SK-N-DZ (cell line): ENCODE results near the gene BTRC. TPM values are rescaled to one million over a fixed set of nuclear protein-coding genes. Genes with fewer than 3 reads are reported as not detected.
"Not testable (repeated sequence)": the region's sequence is repeated elsewhere in the genome, so short reads cannot be mapped to it uniquely, and the experiment has no call there.

ENCODE experiments used
- DNase-seq: peaks from one replicate; pipeline ENCODE4 v3.0.0-alpha.2; 2015; ENCODE audit warnings: low spot score
- polyA plus RNA-seq, 2 experiments: library from polyadenylated mRNA; depleted of rRNA; stranded (reverse); fragments of >200 nt; gene quantifications; 2 replicates each; pipeline ENCODE4 v1.2.3, GENCODE V29; 2014

BTRC gene
- polyA plus RNA-seq (2014; cell fraction: cytosol; rRNA removed), result 8.8 and 9.5 TPM in 2 replicates
- 5.6 and 6.8 TPM in 2 replicates for polyA plus RNA-seq (2014; cell fraction: nucleus; rRNA removed)

DNA sequence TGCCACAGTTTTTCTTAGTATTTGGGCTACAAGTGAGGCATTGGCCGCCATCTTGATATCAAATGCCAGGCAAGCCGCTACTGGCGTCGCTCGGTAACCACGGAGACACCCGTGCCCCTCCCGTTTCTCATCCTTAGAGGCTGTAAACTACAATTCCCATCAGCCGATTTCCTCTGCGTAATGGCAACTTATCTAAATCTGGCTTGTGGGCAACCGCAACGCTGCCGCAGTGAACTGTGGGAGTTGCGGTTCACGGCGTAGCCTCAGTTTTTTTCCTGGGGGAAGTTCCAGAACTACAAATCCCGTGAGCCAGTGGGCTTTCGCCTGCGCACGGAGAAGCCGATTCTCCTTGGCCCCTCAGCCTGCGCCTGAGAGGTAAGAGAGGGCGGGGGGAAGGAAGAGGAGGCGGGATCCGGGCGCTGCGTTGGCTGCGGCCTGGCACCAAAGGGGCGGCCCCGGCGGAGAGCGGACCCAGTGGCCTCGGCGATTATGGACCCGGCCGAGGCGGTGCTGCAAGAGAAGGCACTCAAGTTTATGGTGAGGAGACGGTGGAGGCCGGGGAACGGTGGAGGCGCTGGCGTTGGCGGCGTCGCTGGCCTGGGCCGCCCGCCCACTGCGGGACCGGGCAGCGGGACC, at the start of gene BTRC:
Gene BTRC (plus strand): TSS at position 474 of the 636 bp plus-strand sequence. CDS start 16 bp downstream, at position 490.
- peak; percentile 100 for DNase-seq

DNA sequence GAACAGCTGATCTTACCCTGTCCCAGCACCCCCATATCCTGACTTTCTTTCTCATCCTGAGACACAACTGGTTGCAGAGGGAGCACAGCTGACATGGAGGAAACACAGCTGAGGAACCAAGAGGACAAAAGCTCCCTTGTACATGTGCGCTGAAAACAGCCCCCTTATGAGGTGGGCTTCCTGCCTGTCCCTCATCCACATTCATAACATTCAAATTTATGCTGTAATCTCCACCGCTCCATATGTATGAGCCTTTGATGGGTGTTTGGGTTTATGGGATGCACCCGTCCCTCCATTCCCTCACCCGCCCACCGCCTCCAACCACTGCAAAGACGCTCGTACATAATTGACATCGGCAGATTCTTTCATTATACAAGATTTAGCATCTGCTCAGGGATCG, 49.6 kb upstream of the BTRC start:
- no peak for DNase-seq

DNA sequence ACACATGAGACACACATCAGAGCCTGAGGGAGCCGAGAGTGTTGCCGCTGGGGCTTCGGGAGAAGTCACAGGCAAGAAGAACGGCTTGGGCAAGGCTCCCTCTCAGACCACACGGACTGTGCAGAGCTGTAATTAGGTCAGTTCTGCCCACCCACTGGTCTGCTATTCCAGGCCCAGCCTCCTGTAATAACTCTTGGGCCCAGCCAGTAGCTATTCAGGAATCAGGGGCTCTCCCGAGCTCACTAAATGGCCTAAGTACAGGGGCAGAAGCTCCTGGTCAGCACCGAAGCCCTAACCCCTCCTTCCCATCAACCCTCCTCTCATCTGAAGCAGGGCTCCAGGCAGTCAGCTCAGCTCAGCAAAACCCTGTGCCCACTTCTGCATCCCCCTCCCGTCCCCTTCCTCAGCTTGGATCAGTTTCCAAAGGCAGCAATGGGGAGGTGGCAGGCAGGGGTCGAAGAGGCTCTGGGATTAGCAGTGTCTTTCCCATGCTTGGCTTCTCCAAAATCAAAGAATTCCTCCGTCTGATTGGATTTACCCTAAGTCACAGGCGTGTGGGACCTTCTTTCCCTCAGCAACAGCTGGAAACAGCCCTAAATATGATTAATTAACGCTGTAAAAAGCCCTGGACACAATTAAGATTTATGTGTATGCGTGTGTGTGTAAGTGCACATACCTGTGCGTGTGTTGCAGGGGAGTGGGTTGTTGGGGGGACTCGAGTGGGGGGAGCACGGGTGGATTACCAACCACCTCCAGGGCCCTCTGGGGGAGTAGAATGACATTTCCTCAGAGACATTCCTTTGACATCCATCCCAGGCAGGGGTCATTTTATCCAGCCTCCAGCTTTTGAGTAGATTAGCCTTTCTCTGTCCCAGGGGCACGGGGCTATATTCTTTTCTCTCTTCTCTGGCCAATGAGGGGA, 48.4 kb upstream of the BTRC start:
- DNase-seq, result peak; percentile 53

DNA sequence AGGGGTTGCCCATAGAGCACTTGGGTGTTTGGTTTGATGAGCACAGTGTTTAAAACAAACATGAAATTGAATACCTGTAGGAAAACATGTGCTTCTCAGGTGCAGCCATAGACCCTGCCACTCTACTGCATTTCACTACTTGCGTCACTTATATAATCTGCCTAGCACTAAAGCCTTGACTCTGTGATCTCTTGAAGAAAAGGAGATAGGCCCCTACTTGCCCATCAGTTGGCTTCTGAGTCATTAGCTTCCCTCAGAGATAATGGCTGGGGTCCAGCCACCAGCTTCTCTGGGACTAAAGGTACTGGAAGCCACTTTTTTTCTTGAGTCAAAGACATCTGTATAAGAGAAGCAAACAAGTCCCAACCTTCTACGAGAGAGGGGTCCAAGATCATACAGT, 45.9 kb upstream of the BTRC start:
- DNase-seq, result no peak

DNA sequence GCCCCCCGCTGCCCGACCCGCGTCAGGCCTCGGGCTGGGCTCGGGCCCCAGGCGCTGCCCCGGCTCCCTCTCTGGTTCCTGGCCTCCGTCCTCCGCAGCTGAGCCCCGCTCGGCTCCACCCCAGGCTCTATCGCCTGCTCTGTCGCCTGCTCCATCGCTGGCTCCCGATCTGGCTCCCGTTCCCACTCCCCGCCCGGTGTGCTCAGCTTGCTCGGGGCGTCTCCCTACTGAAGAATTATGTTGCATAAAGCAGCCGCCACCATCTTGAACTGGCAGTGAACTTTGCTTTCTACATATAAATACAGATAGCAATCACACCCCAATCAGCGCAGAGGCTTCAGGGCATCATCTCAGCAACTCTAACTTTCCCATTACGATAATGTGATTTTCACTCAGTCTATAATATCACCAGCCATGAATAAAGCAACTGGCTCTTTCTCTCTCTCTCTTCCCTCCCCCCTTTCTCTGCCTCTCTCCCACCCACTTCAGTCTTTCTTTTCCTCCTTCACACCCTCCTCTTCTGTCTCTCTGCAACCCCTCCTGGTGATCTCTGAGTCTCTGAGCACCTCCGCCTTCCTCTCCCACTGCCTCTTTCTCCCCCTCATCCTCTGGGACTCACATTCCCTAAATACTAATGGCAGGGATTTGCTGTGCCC, 43.3 kb upstream of the BTRC start:
- DNase-seq, result peak; percentile 61

DNA sequence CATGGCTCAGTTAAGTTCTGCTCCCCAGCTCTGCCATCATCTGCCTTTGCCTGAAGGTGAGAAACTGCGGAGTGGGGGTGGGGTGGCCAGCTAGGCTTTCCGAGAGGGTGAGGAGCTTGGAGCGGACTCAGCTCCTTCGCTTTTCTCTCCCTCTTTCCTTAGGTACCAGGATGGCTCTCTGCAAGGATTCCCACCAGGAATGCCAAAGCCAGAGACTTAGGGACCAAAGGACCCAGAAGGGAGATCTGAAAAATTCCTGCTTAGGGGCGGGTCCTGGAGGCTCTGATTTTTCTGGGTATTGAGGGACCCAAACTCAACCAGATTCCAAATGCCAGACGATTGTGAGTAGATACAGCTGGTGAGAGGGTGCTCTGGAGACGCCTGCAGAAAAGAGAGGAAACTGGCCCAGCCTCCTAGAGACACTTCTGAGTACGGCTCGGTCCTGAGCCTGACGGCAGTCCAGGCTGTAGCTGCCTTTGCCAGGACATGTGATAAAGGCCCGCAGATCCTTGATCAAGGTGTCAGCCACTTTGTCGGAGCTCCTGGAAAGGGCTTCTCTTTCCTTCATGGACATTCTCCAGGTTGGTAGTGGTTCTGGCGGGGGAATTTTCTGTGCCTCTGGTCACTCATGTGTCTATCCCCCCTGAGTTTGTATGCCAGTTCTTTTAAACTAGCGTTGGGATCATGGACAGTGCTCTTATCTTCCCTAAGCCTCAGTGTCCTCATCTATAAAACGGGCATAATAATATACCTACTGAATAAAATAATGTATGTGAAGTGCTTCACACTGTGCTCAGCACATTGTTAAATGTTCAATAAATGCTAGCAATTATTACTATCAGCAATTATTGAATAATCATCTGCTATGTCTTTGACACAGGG, 42.5 kb upstream of the BTRC start:
- peak; percentile 57 for DNase-seq

DNA sequence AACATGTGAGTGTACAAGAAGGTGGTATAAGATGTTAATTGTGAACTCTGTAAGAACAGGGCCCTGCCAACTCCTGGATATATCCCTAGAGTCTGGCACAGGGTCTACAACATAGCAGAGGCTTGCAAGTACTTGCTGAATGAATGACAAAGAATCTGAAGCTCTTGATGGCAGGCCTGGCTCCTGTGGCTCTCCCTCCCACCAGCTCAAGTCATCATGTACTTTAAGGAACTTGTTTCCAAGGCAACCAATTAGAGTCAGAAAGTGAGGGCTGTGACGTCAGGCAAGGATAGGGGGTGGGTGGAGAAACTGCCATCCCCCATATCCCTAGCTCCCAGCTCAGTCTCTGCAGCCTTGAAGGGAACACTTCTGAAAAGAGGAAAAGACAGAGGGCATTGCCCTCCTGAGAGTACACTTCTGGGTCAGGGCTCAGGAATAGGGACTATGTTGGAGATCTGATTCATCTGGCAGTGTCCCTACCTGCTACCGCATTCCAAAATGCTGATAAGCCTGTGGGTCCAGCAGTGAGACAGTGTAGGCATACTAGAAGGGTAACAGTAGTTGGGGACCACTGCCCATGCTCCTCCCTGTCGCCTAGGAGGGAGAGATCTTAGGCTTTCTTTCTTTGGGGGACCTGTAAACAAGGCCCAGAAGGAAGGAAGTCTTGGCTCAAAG, 34.6 kb upstream of the BTRC start:
- DNase-seq, result peak; percentile 55

DNA sequence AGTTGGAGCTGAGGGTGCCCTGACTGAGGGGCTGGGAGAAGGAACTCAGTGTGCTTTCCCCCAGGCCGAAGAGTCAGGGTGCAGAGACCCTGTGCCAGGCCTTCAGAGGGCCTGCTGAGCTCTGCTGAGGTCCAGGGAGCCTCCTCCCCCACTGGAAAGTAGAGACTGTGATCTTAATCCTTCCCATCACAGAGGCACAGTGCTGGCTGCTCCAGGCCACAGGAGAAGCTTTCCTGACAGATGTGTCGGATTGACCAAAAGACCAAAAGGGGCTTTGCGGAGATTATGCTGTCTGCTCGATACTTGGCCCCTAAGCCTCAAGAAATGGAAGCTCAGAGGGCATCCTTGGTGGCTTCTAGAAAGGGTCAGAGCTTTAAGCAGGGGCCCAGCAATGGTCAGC, 32.9 kb upstream of the BTRC start:
- DNase-seq, result no peak

DNA sequence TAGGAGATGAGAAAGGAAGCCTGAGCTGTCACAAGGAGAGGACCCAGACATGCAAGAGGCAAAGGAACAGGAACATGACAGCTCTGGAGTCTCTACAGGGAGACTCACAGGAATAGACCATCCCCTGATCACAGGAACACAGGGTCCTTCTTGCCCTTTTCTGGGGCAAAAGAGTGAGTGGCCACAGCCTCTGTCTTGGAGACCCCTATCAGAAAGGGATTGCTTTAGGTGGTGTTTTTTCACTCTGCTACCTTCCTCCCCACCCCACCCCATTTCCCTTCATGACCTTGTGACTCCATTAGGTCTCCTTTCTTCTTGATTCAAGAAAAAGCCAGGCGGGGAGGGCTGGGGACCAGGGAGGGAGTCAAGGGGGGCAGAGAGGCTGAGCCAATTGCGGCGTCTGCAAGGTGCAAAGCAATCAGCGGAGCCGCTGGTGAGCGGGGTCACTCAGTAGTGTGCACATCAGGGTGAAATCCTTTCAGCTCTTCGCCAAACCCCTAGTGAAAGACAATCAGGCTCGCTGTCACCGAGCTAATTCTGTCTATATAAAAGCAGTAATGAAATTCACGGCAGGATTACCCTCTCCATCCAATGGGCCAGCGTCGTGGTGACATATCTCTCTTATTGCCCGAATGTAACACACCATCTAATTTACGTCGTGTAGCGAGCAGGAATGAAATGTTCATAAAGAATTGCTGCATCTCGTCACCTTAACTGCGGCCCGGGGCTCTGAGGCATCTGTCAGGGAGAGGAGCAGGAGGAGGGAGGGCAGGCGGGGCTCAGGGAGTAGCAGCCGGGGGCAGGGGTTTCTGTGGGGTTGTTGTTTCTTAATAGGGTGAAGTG, 31.5 kb upstream of the BTRC start:
- no peak for DNase-seq

DNA sequence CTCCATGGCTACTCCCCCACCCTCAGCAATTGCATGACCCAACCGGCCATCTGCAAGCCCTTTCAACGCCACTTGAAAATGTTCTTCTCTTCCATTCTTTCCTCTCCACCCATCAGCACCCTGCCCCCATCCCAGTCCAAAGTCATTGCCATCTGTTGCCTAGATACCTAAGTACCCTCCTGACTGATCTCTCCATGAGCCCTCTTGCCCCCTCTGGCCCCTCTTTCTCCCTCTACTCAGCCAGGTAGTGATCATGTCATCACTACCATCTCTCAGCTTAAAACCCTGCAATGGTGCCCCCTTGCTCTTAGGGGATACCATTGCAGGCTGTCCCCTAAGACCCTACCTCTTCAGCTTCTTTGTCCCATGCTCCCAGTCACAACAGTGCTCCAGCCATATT, 30.5 kb upstream of the BTRC start:
- no peak for DNase-seq

DNA sequence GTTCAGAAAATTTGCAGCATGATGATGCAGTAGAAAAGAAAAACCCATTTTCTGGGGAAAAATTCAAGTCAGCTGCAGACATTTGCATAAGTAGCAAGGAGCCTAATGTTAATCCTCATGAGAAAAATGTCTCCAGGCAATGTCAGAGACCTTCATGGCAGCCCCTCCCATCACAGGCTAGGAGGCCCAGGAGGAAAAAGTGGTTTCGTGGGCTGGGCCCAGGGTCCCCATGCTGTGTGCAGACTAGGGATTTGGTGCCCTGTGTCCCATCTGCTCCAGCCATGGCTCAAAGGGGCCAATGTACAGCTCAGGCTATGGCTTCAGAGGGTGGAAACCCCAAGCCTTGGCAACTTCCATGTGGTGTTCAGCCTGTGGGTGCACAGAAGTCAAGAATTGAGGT, 26.5 kb upstream of the BTRC start:
- not testable (repeated sequence) for DNase-seq

DNA sequence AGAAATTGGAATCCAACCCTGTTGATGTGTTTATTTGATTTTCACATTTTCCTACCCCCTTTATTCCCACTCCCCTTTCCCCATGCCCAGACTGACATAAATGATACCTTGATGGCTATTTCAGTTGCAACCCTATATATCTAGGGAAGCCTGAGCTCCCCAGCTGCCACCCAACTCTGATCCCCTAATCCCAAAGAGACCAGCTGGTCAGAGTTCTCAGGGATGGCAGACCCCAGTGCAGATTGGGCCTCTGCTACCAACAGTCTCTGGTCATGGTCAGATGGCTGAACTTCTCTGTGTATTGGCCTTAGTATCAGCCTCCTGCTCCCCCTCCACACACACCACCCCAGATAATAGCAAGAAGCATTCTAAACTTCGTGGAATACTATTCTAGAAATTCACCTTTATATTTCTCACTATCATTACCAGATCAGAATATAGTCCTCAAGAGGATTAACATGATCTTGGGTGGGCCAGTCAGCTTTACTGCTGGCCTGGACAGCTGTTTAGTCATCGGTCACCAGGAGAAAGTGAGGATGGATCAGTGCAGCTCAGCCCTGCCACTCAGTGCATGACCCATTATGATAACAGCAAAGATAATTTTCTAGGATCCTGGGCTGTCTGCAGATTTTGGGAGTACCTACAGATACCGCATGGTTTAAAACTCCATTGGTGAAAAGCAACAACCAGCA, 24.5 kb upstream of the BTRC start:
- no peak for DNase-seq

DNA sequence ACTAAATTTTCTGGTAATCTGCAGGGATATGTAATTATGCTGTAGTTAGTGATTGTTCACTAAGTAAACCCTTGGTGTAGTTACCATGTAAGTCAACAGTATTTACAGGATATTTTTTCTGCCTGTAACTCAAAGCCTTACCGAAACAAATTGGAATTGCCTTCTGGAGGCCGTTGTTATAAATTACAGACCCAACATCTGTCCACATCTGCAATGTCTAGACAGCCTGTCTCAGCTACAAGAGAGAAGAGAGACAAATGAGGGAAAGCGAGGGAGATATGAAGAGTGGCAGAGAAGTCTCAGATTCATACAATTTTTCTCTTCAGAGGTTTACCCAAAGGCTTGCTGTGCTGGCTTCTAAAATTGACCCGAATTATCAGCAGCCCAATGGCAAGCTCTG, 23.7 kb upstream of the BTRC start:
- no peak for DNase-seq

DNA sequence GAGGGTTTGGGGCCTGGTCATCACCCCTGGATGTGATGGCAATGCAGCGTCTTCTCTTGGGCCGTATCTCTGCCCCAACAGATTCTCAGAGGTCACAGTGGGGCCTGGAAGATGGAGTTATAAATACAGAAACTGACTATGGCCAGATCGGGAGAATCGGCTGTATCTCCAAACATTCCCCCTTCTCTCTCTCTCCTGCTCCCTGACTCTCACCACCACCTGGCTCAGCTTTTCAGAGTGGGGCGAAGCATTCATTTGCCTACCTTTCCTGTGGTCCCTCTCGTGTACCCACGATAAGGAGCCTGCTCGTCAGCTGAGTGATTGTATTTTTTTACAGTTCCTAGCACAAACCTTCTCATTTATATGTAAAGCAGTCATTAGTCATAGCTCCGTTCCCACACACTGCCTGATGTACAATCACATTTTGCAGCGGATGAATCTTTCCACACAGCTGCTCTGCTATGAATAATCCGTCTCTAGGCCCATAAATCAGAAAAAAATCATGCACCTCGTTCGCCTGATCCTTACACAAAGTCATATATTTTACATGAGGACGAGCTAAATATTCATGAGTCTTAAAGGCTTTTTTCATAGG, 23.2 kb upstream of the BTRC start:
- DNase-seq, result no peak

DNA sequence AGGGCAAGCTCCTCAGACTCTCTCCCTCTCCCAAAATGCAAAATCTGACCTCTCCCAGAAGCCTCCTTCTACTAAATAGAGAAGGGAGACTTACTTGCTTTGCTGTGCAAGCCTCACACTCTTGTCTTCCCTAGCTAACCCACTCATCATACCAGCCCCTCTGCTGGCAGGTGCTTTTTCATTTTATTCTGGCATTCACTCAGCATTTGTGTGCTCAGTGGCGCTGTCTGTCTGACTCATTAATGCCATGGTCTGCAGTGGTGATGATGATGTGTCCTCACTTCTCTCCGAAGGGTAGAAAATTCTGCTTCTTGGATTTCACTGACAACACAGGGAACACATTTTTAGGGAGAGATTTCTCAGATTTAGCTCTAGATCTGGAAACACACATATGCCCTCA, 22.0 kb upstream of the BTRC start:
- no peak for DNase-seq

DNA sequence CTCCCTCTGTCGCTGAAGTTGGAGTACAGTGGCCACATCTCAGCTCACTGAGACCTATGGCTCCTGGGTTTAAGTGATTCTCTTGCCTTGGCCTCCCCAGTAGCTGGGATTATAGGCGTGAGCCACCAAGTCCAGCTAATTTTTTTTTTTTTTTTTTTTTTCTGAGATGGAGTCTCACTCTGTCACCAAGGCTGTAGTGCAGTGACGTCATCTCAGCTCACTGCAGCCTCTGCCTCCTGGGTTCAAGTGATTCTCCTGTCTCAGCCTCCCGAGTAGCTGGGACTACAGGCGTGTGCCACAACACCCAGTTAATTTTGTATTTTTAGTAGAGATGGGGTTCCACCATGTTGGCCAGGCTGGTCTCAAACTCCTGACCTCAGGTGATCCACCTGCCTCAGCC, 19.7 kb upstream of the BTRC start:
- not testable (repeated sequence) for DNase-seq

DNA sequence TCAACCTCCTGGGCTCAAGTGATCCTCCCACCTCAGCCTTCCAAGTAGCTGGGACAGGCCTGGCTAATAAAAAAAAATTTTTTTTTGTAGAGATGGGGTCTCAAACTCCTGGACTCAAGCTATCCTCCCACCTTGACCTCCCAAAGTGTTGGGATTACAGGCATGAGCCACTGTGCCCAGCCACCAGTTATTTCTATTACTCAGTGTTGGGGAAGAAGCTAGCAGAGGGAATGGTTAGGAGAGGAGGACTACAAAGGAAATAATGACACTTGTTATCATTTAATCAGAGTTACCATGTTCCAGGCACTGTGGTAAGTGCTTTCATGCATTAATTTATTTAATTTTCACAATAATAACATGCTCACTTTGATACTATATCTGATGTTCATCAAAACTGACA, 17.6 kb upstream of the BTRC start:
- no peak for DNase-seq

DNA sequence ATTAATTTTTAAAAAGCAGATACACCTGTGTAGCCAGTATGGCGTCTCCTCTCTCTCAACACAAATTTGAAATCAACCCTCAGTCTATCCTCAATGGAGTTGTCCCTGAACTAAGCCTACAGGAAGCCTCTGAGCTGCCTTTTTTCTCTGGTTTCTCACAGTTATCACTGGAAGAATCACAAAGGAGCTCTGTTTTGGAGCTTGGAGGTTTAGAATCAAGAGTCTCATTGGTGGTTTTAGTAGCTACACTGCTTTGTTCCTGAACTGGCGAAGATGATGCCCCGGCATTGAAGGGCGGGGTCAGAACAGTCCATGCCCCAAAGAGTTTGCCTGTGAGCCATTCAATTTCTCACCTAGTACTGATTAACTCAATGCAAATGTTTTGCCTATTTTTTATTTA, 16.1 kb upstream of the BTRC start:
- no peak for DNase-seq

DNA sequence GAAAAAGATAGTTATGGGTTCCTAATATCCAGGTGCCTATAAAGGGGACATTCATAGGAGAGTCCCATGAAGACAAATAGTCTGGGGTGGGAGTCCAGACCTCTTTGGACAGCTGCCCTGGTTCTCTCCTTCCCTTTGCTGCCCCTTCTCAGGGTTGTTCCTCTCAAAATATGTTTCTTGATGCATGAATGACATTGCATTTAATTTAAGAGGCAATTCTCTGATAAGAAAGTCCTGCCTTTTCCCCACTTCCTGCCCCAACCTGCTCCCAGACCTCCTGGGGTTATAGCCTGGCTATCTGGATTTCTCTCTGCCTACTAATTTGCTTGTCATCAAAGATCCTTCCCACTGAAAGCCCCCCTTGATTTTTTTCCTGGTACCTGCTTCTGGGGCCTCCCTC, 12.5 kb upstream of the BTRC start:
- no peak for DNase-seq
